ENCODE results near the gene P2RX3. TPM values are rescaled to one million over a fixed set of nuclear protein-coding genes. Genes with fewer than 3 reads are reported as not detected.
"Not testable (repeated sequence)": the region's sequence is repeated elsewhere in the genome, so short reads cannot be mapped to it uniquely, and the experiment has no call there.

Gene P2RX3
- total RNA-seq, 1 donor from 2014 or later = 2.0 TPM

DNA sequence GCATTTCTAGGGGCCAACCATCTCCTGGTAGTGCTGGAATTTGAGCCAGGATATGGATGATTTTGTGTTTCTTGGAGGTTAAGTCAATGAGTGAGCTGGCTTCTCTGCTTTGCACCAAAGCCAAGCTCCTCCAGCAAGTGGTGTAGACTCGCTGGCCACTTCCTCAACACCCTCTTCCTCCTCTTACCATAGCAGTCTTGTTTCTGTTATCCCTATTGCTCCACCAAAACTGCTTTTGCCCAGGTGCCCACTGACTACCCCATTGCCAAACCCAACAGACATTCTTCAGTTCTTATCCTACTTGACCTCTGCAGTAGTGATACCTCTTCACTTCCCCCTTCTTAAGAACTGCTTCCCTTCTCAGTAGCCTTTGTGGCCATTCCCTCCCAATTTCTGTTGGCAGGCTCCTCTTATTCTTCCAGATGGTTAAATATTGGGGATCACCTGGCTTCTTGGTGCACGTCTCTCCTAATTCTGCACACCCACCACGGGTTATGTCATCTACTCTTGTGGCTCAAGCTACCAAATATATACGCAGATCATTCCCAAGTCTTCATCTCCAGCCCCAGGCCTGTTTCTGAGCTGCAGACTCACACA lies 59.3 kb downstream of the P2RX3 start:
- no peaks in the 10 kb centered on the region for H3K9me3 Mint-ChIP-seq

DNA sequence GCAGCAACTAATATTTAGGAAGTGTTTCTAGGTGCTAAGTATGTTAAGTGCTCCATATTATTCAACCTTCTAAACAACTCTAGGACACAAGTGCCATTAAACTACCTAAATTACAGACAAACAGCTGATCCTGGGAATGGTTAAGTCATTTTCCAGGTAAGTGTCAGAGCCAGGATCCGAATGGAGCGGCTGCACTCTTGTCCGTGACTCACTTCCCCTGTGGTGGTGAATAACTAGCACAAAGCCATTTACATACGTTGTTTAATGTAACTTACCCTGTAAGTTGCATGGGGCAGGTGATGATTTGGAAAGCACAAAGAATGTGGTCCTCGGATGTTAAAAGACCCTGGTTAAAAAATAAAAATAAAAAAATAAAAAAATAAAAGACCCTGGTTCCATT lies 61.1 kb downstream of the P2RX3 start:
- Mint-ChIP-seq H3K27me3 (ENCODE audit: low read depth) (peaks cover 18% of the 10 kb centered on the region), H3K4me1 (no peaks in the 10 kb centered on the region), H3K9me3 (no peaks in the 10 kb centered on the region), H3K27ac (no peak overlapping the region), H3K4me3 (no peak overlapping the region), H3K36me3 (no peaks in the 10 kb centered on the region)
- TF ChIP-seq, protein P1, sequence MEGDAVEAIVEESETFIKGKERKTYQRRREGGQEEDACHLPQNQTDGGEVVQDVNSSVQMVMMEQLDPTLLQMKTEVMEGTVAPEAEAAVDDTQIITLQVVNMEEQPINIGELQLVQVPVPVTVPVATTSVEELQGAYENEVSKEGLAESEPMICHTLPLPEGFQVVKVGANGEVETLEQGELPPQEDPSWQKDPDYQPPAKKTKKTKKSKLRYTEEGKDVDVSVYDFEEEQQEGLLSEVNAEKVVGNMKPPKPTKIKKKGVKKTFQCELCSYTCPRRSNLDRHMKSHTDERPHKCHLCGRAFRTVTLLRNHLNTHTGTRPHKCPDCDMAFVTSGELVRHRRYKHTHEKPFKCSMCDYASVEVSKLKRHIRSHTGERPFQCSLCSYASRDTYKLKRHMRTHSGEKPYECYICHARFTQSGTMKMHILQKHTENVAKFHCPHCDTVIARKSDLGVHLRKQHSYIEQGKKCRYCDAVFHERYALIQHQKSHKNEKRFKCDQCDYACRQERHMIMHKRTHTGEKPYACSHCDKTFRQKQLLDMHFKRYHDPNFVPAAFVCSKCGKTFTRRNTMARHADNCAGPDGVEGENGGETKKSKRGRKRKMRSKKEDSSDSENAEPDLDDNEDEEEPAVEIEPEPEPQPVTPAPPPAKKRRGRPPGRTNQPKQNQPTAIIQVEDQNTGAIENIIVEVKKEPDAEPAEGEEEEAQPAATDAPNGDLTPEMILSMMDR (IDR thresholded peaks at IDR 0.05; ENCODE audit: unreplicated experiment) = no peak
- DNase-seq (ENCODE audit: low spot score in 2 of 2, unreplicated experiment in 2 of 2) = no peak

More for the DNA sequence above, 59.3 kb downstream of the P2RX3 start:
- Mint-ChIP-seq H3K36me3 (no peaks in the 10 kb centered on the region), H3K27ac (no peak overlapping the region), H3K4me3 (no peak overlapping the region), H3K4me1 (no peaks in the 10 kb centered on the region), H3K27me3 (ENCODE audit: low read depth) (peaks cover 29% of the 10 kb centered on the region)
- no peak for DNase-seq (ENCODE audit: low spot score in 2 of 2, unreplicated experiment in 2 of 2)
- TF ChIP-seq, protein P1 (IDR thresholded peaks at IDR 0.05; ENCODE audit: unreplicated experiment) = no peak

DNA sequence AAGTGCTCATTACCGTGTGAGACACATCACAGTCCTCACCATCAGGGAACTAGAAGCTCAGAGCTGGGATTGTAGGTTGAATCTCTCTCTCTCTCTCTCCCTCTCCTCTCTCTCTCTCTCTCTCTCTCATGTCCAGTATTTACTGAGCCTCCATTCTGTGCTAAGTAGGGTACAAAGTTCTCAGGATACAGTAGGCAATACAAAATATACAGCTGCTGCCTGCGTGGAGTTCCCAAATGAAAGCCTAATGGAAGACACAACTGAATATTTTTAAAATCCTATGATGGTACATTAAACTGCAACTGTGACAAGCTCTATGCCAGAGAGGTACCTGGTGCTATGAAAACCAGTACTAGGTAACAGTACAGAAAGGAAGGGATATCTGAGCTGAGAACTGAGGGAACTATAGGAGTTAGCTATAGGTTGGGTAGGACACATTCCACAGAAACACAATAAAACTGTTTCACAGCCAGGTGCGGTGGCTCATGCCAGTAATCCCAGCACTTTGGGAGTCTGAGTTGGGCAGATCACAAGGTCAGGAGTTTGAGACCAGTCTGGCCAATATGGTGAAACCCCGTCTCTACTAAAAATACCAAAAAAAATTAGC lies 61.9 kb downstream of the P2RX3 start:
- H3K36me3 Mint-ChIP-seq = no peaks in the 10 kb centered on the region
- H3K4me1 Mint-ChIP-seq = no peaks in the 10 kb centered on the region

DNA sequence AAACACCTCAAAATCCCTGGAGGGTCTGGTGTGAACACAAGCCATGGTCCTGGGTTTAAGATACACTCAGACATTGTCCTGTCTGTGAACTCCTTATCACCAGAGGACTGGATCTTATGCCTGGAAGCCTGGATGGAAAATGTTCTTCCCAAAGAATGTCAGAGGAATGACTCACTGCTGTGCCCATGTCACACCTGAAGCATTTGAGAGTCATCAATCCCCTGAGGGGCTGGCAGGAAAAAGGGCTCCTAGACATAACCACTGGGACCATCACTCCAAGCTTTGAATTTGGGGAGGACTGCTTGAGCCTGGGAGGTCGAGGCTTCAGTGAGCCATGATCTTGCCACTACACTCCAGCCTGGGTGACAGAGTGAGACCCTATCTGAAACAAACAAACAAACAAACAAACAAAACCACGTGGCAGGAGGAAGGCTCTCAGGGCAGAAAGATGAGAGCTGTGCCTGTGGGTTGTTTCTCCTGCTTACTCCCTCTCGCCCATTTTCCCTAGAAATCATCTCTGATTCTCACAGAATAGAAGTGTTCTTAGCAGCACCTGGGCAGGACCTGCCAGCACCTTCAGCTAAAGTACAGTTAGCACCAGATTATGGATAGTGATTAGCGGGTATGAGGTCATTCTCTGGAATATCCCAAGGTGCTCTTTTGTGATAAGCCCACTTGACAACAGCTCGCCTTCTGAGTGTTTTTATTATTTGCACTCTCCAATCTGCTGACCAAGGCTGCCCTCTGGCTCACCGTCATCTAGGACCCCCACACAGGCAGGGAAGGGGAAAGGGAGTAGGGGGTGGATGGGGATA lies 64.2 kb downstream of the P2RX3 start:
- DNase-seq (ENCODE audit: low spot score in 2 of 2, unreplicated experiment in 2 of 2) = no peak
- Mint-ChIP-seq H3K36me3 (peaks cover 3% of the 10 kb centered on the region), H3K9me3 (no peaks in the 10 kb centered on the region), H3K27ac (no peak overlapping the region), H3K4me3 (no peak overlapping the region), H3K4me1 (no peaks in the 10 kb centered on the region), H3K27me3 (ENCODE audit: low read depth) (peaks cover 13% of the 10 kb centered on the region)
- TF ChIP-seq, protein P1 (IDR thresholded peaks at IDR 0.05; ENCODE audit: unreplicated experiment) = no peak

More for the DNA sequence above, 61.9 kb downstream of the P2RX3 start:
- TF ChIP-seq, protein P1 (IDR thresholded peaks at IDR 0.05; ENCODE audit: unreplicated experiment) = no peak
- no peaks in the 10 kb centered on the region for H3K9me3 Mint-ChIP-seq
- peaks cover 13% of the 10 kb centered on the region for H3K27me3 Mint-ChIP-seq (ENCODE audit: low read depth)
- no peak for DNase-seq (ENCODE audit: low spot score in 2 of 2, unreplicated experiment in 2 of 2)
- H3K27ac Mint-ChIP-seq = no peak overlapping the region
- no peak overlapping the region for H3K4me3 Mint-ChIP-seq

DNA sequence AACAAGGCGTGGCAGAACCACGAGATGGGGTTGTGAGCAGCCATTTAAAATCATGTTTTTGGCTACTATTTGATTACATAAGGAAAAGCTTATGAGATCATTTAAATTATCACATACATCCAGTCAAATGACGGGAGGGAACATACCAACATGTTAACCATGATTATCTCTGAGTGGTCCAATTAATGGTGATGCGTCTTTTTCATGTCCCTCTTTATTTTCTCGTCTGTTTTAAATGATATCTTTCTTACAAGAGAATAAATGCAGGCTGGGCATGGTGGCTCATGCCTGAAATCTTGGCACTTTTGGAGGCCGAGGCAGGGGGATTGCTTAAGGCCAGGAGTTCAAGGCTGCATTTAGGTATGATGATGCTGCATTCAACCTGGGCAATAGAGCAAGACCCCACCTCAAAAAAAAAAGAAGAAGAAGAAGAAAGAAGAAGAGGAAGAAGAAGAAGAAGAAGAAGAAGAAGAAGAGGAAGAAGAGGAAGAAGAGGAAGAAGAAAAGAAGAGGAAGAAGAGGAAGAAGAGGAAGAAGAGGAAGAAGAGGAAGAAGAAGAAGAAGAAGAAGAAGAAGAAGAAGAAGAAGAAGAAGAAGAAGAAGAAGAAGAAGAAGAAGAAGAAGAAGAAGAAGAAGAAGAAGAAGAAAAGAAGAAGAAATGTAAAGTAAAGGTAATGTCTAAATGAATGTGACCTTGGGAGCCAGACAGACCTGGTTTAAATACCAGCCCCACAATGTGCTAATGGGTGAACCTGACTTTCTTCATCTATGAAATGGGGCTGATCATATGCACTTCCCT lies 65.0 kb downstream of the P2RX3 start:
- H3K4me3 Mint-ChIP-seq; DNase-seq (ENCODE audit: low spot score in 2 of 2, unreplicated experiment in 2 of 2); H3K4me1 Mint-ChIP-seq; H3K36me3 Mint-ChIP-seq; H3K27ac Mint-ChIP-seq; H3K9me3 Mint-ChIP-seq: not testable (repeated sequence)
- peaks cover 13% of the 10 kb centered on the region for H3K27me3 Mint-ChIP-seq (ENCODE audit: low read depth)
